Measurements from ENCODE around the gene CFAP57.

Gene CFAP57

GRCh38 chr1:43302721-43303470 lies 130.8 kb downstream of the CFAP57 start:
- no peak for FAIRE-seq

- no peak for FAIRE-seq
Measured at GRCh38 chr1:43303471-43304313, 131.6 kb downstream of the CFAP57 start.
